HEK293 (cell line): ENCODE data around the gene DYNLT2.

Experiments used
- CTCF ChIA-PET: fragments of 350-600 bp; formaldehyde crosslinking; extraction: SDS; loops from one replicate; lab custom pipeline; 2021; ENCODE audit warnings: antibody characterized with exemption; lab: Yijun Ruan, JAX
- POLR2A ChIA-PET: fragments of 300-600 bp; formaldehyde crosslinking; extraction: SDS; loops from one replicate; lab custom pipeline; 2020; ENCODE audit warnings: antibody characterized with exemption, inconsistent platforms; lab: Yijun Ruan, JAX
- H3K27ac ChIP-seq: fragments of 200-500 bp; sonication (Bioruptor generic); 2 replicates; pipeline ENCODE4 v1.5.1; 2014; ENCODE audit warnings: low read depth, low read length, control low read depth, inconsistent platforms; ENCODE audit errors: extremely low read depth
- H3K36me3 ChIP-seq, 2 experiments: fragments of 200-500 bp in 1 of 2; sonication (Bioruptor generic) in 1 of 2; 1 replicate in 1 of 2; 2 replicates in 1 of 2; pipeline ENCODE4 v1.5.1; 2014 to 2017; ENCODE audit warnings: inconsistent platforms in 2 of 2, low read length in 2 of 2; ENCODE audit not compliant: control insufficient read depth in 2 of 2, insufficient read depth in 1 of 2
- H3K4me1 ChIP-seq: fragments of 200-500 bp; sonication (Bioruptor generic); 2 replicates; pipeline ENCODE4 v1.5.1; 2014; ENCODE audit warnings: mild to moderate bottlenecking, low read length, inconsistent platforms; ENCODE audit not compliant: control insufficient read depth, insufficient read depth
- H3K4me3 ChIP-seq: 2 replicates; pipeline ENCODE4 v1.5.1; 2011; ENCODE audit warnings: low read depth, mild to moderate bottlenecking, control low read depth, low read length, moderate library complexity
- H3K9me3 ChIP-seq: fragments of 200-500 bp; sonication (Bioruptor generic); 2 replicates; pipeline ENCODE4 v1.5.1; 2014; ENCODE audit warnings: low read depth, low read length, inconsistent platforms; ENCODE audit not compliant: control insufficient read depth, insufficient read depth
- BCL11A ChIP-seq: fragments of 450-650 bp; formaldehyde crosslinking; IDR thresholded peaks from 2 replicates; pipeline ENCODE4 v1.5.1; 2016; ENCODE audit warnings: low read depth, missing biosample characterization, missing genetic modification characterization
- BCL11B ChIP-seq: fragments of 450-650 bp; formaldehyde crosslinking; IDR thresholded peaks from 2 replicates; pipeline ENCODE4 v1.5.1; 2016; ENCODE audit warnings: low read depth, missing biosample characterization, missing genetic modification characterization
- EGR2 ChIP-seq: fragments of 450-650 bp; formaldehyde crosslinking; IDR thresholded peaks from 2 replicates; pipeline ENCODE4 v1.5.1; 2016; ENCODE audit warnings: low read depth, missing biosample characterization, missing genetic modification characterization
- GLIS2 ChIP-seq: fragments of 450-650 bp; formaldehyde crosslinking; IDR thresholded peaks from 2 replicates; pipeline ENCODE4 v1.5.1; 2016; ENCODE audit warnings: missing biosample characterization, missing genetic modification characterization
- KLF1 ChIP-seq: fragments of 450-650 bp; formaldehyde crosslinking; IDR thresholded peaks from 2 replicates; pipeline ENCODE4 v1.5.1; 2016; ENCODE audit warnings: missing biosample characterization, missing genetic modification characterization
- KLF10 ChIP-seq: fragments of 450-650 bp; IDR thresholded peaks from 2 replicates; pipeline ENCODE4 v1.5.1; 2018; ENCODE audit warnings: missing biosample characterization, mild to moderate bottlenecking, missing genetic modification characterization
- KLF17 ChIP-seq: fragments of 450-650 bp; formaldehyde crosslinking; IDR thresholded peaks from 2 replicates; pipeline ENCODE4 v1.5.1; 2016; ENCODE audit warnings: missing biosample characterization, missing genetic modification characterization
- KLF8 ChIP-seq: fragments of 450-650 bp; formaldehyde crosslinking; IDR thresholded peaks from 2 replicates; pipeline ENCODE4 v1.5.1; 2016; ENCODE audit warnings: missing biosample characterization, missing genetic modification characterization
- PBX3 ChIP-seq: sonication (generic); formaldehyde crosslinking; IDR thresholded peaks from 2 replicates; pipeline ENCODE4 v1.8.1; 2022; ENCODE audit warnings: mild to moderate bottlenecking, moderate library complexity, missing genetic modification reagents
- SCRT2 ChIP-seq: fragments of 450-650 bp; formaldehyde crosslinking; IDR thresholded peaks from 2 replicates; pipeline ENCODE4 v1.5.1; 2016; ENCODE audit warnings: missing biosample characterization, missing genetic modification characterization
- SP2 ChIP-seq: fragments of 450-650 bp; formaldehyde crosslinking; IDR thresholded peaks from 2 replicates; pipeline ENCODE4 v1.5.1; 2016; ENCODE audit warnings: missing biosample characterization, missing genetic modification characterization
- YY1 ChIP-seq: fragments of 450-650 bp; formaldehyde crosslinking; IDR thresholded peaks from 2 replicates; pipeline ENCODE4 v1.5.1; 2018; ENCODE audit warnings: missing biosample characterization, missing genetic modification characterization
- ZBTB17 ChIP-seq: fragments of 450-650 bp; formaldehyde crosslinking; IDR thresholded peaks from 2 replicates; pipeline ENCODE4 v1.5.1; 2016; ENCODE audit warnings: missing biosample characterization, missing genetic modification characterization
- ZBTB20 ChIP-seq: fragments of 450-650 bp; formaldehyde crosslinking; IDR thresholded peaks from 2 replicates; pipeline ENCODE4 v1.5.1; 2016; ENCODE audit warnings: missing biosample characterization, missing genetic modification characterization
- ZBTB26 ChIP-seq: fragments of 450-650 bp; formaldehyde crosslinking; optimal IDR thresholded peaks from 2 replicates; pipeline ENCODE3; 2016; ENCODE audit warnings: missing biosample characterization, mild to moderate bottlenecking, missing genetic modification characterization
- ZBTB48 ChIP-seq: fragments of 450-650 bp; formaldehyde crosslinking; IDR thresholded peaks from 2 replicates; pipeline ENCODE4 v1.5.1; 2016; ENCODE audit warnings: missing biosample characterization, missing genetic modification characterization
- ZBTB8A ChIP-seq: fragments of 450-650 bp; formaldehyde crosslinking; IDR thresholded peaks from 2 replicates; pipeline ENCODE4 v1.5.1; 2016; ENCODE audit warnings: missing biosample characterization, missing genetic modification characterization
- ZFHX2 ChIP-seq: fragments of 450-650 bp; formaldehyde crosslinking; conservative IDR thresholded peaks from 2 replicates; pipeline ENCODE4 v1.5.1; 2016; ENCODE audit warnings: missing biosample characterization, missing genetic modification characterization
- ZNF324 ChIP-seq: fragments of 450-650 bp; formaldehyde crosslinking; IDR thresholded peaks from 2 replicates; pipeline ENCODE4 v1.5.1; 2016; ENCODE audit warnings: missing biosample characterization, missing genetic modification characterization
- ZNF335 ChIP-seq: fragments of 450-650 bp; formaldehyde crosslinking; conservative IDR thresholded peaks from 2 replicates; pipeline ENCODE4 v1.5.1; 2016; ENCODE audit warnings: missing biosample characterization, missing genetic modification characterization
- ZNF341 ChIP-seq: fragments of 450-650 bp; formaldehyde crosslinking; IDR thresholded peaks from 2 replicates; pipeline ENCODE4; 2016; ENCODE audit warnings: low read depth, missing biosample characterization, missing genetic modification characterization
- ZNF501 ChIP-seq: fragments of 450-650 bp; formaldehyde crosslinking; IDR thresholded peaks from 2 replicates; pipeline ENCODE4 v1.5.1; 2016; ENCODE audit warnings: missing biosample characterization, missing genetic modification characterization
- ZNF600 ChIP-seq: fragments of 450-650 bp; formaldehyde crosslinking; IDR thresholded peaks from 2 replicates; pipeline ENCODE4 v1.5.1; 2016; ENCODE audit warnings: missing biosample characterization, missing genetic modification characterization
- ZNF629 ChIP-seq: fragments of 450-650 bp; formaldehyde crosslinking; IDR thresholded peaks from 2 replicates; pipeline ENCODE4 v1.5.1; 2017; ENCODE audit warnings: missing biosample characterization, missing genetic modification characterization
- ZNF654 ChIP-seq: fragments of 450-650 bp; formaldehyde crosslinking; IDR thresholded peaks from 2 replicates; pipeline ENCODE4 v1.5.1; 2016; ENCODE audit warnings: low read depth, missing biosample characterization, missing genetic modification characterization
- ZNF677 ChIP-seq: fragments of 450-650 bp; IDR thresholded peaks from 2 replicates; pipeline ENCODE4 v1.5.0; 2018; ENCODE audit warnings: missing biosample characterization, mild to moderate bottlenecking, missing genetic modification characterization, moderate library complexity
- ZNF692 ChIP-seq: fragments of 450-650 bp; formaldehyde crosslinking; IDR thresholded peaks from 2 replicates; pipeline ENCODE4 v1.5.1; 2016; ENCODE audit warnings: missing biosample characterization, missing genetic modification characterization
- ZNF830 ChIP-seq: fragments of 450-650 bp; IDR thresholded peaks from 2 replicates; pipeline ENCODE4 v1.5.0; 2018; ENCODE audit warnings: missing biosample characterization, missing genetic modification characterization, low read depth, mild to moderate bottlenecking, moderate library complexity
- ZNF843 ChIP-seq: fragments of 450-650 bp; formaldehyde crosslinking; IDR thresholded peaks from 2 replicates; pipeline ENCODE4 v1.5.1; 2016; ENCODE audit warnings: missing biosample characterization, missing genetic modification characterization

Gene DYNLT2

GRCh38 chr6:169702840-169703246, 48.5 kb downstream of the DYNLT2 start:
- Histone ChIP-seq H3K4me3 (peak overlapping the region; percentile 97), H3K4me1 (peaks cover 9% of the 10 kb centered on the region; the same call in 1 of the 2 replicates), H3K36me3 (peaks cover 5 to 71% of the 10 kb centered on the region in 2 experiments; a peak in 1 of 3 replicates), H3K27ac (peak overlapping the region; percentile 86; the same call in 1 of the 2 replicates), H3K9me3 (no peaks in the 10 kb centered on the region)
- POLR2A ChIA-PET: interaction anchor here (0.9 to 3.3 kb wide), 8 partner anchors 9 to 53 kb away, joined by 3 to 33 read pairs (median 9); partner anchors contain the start of genes DYNLT2 and ERMARD
- TF ChIP-seq SCRT2 (tag by site-specific recombination) (no peak), SP2 (tag by site-specific recombination) (peak; percentile 61), ZBTB48 (tag by site-specific recombination) (no peak)
- CTCF ChIA-PET: interaction anchor here (0.7 kb wide), 1 partner anchor 710 kb away, joined by 3 read pairs; no protein-coding TSS in a partner anchor

GRCh38 chr6:169701954-169702839, 49.2 kb downstream of the DYNLT2 start, which contains the start of the genes C6orf120 and WDR27:
Gene C6orf120 (plus strand): TSS chr6:169702126. CDS start chr6:169702460, 334 bp downstream.
Gene WDR27 (minus strand): TSS chr6:169702029. CDS start chr6:169689005, 13,024 bp downstream.
- CTCF ChIA-PET: interaction anchor here (0.7 to 1.4 kb wide), 2 partner anchors 19 to 710 kb away, joined by 3 to 4 read pairs; no protein-coding TSS in a partner anchor
- peaks cover 9% of the 10 kb centered on the region; the same call in 1 of the 2 replicates for H3K4me1 ChIP-seq
- TF ChIP-seq ZBTB20 (tag by site-specific recombination) (peak; percentile 65; the same call in 1 of the 2 replicates), ZNF600 (peak; percentile 34), ZBTB17 (peak; percentile 65), ZBTB26 (peak; percentile 83), ZNF843 (tag by site-specific recombination) (peak; percentile 54; the same call in 1 of the 2 replicates), PBX3 (CRISPR knock-in tag) (0 out of 2 replicates have a peak, but pooled peaks have one; percentile 38), ZNF324 (0 out of 2 replicates have a peak, but pooled peaks have one; percentile 4), ZNF341 (tag by site-specific recombination) (peak; percentile 92), YY1 (tag by site-specific recombination) (peak; percentile 63), ZNF692 (tag by site-specific recombination) (0 out of 2 replicates have a peak, but pooled peaks have one; percentile 9), ZNF830 (tag by site-specific recombination) (no peak), BCL11A (tag by site-specific recombination) (no peak), ZBTB8A (tag by site-specific recombination) (peak; percentile 63; the same call in 1 of the 2 replicates), ZNF654 (tag by site-specific recombination) (no peak), EGR2 (tag by site-specific recombination) (peak; percentile 92), KLF8 (peak; percentile 92), ZNF629 (peak; percentile 76), ZFHX2 (tag by site-specific recombination) (peak; percentile 97), KLF1 (tag by site-specific recombination) (peak; percentile 90), GLIS2 (tag by site-specific recombination) (peak; percentile 90), ZNF501 (peak; percentile 67; the same call in 1 of the 2 replicates), KLF10 (tag by site-specific recombination) (peak; percentile 83), BCL11B (tag by site-specific recombination) (no peak; the same call in 1 of the 2 replicates), SCRT2 (tag by site-specific recombination) (peak; percentile 64), KLF17 (tag by site-specific recombination) (peak; percentile 53; the same call in 1 of the 2 replicates), ZNF677 (tag by site-specific recombination) (peak; percentile 27; the same call in 1 of the 2 replicates), ZNF335 (peak; percentile 59)

More at GRCh38 chr6:169701954-169702839, 49.2 kb downstream of the DYNLT2 start, which contains the start of the genes C6orf120 and WDR27:
- POLR2A ChIA-PET: interaction anchor here (0.6 to 3.3 kb wide), 16 partner anchors 8 to 807 kb away, joined by 3 to 33 read pairs (median 4); partner anchors contain the start of genes DYNLT2 and ERMARD
- Histone ChIP-seq H3K36me3 (peaks cover 3 to 69% of the 10 kb centered on the region in 2 experiments; a peak in 1 of 3 replicates), H3K4me3 (peak within 1 kb of the TSS; percentile 97), H3K27ac (peak within 1 kb of the TSS; percentile 86), H3K9me3 (no peaks in the 10 kb centered on the region)
